Naive thymus-derived CD4-positive, alpha-beta T cell (primary cell): Measurements from ENCODE around the gene USP36. TPM values are rescaled to one million over a fixed set of nuclear protein-coding genes. Genes with fewer than 3 reads are reported as not detected.
"Not testable (repeated sequence)": the region's sequence is repeated elsewhere in the genome, so short reads cannot be mapped to it uniquely, and the experiment has no call there.

Experiments
- ATAC-seq: fragments of 150-1000 bp; cut with Tn5 transposase; 2 replicates; pipeline ENCODE4 v1.10.0; 2021; ENCODE audit warnings: mild to moderate bottlenecking, moderate library complexity
- CTCF ChIA-PET: fragments of 350-600 bp; sonication (Branson Sonifier 250); formaldehyde crosslinking; loops from one replicate; lab custom pipeline; 2021; ENCODE audit warnings: antibody characterized with exemption; lab: Charles Lee
- POLR2A ChIA-PET: fragments of 350-600 bp; sonication (Branson Sonifier 250); formaldehyde crosslinking; loops from one replicate; lab custom pipeline; 2021; ENCODE audit warnings: antibody characterized with exemption, inconsistent platforms; lab: Charles Lee
- DNase-seq, 9 donors: peaks; one replicate each; pipeline versions ENCODE4 v3.0.0 to v3.0.0-alpha.2; 2020 to 2022; ENCODE audit warnings: mixed read lengths in 1 of 9
- H3K27ac ChIP-seq: one replicate; pipeline ENCODE4 v1.7.0; 2013; ENCODE audit warnings: mild to moderate bottlenecking, low read depth, low read length, moderate library complexity
- H3K27me3 ChIP-seq, 2 donors: one replicate each; pipeline ENCODE4 v1.7.0; 2013; ENCODE audit warnings: low read length in 2 of 2, mild to moderate bottlenecking in 2 of 2, moderate library complexity in 2 of 2; ENCODE audit not compliant: control insufficient read depth in 2 of 2, insufficient read depth in 2 of 2
- H3K36me3 ChIP-seq, 3 experiments: 1 replicate in 2 of 3; 2 replicates in 1 of 3; pipeline ENCODE4 v1.7.0; 2013; ENCODE audit warnings: low read length in 3 of 3, mild to moderate bottlenecking in 3 of 3, moderate library complexity in 1 of 3; ENCODE audit not compliant: insufficient read depth in 3 of 3, control insufficient read depth in 2 of 3
- H3K4me1 ChIP-seq, 2 donors: one replicate each; pipeline ENCODE4 v1.7.0; 2013; ENCODE audit warnings: low read length in 2 of 2, mild to moderate bottlenecking in 2 of 2, moderate library complexity in 1 of 2; ENCODE audit not compliant: control insufficient read depth in 2 of 2, insufficient read depth in 2 of 2
- H3K4me3 ChIP-seq: 2 replicates; pipeline ENCODE4 v1.7.0; 2013; ENCODE audit warnings: mild to moderate bottlenecking, low read length
- H3K9me3 ChIP-seq, 3 experiments: 1 replicate in 2 of 3; 2 replicates in 1 of 3; pipeline ENCODE4 v1.7.0; 2013; ENCODE audit warnings: low read length in 3 of 3; ENCODE audit not compliant: control insufficient read depth in 2 of 3
- H3K27ac Mint-ChIP-seq, 9 donors: one replicate each; pipeline ENCODE4 v1.8.0; 2020 to 2022; ENCODE audit warnings: mixed read lengths in 9 of 9, mild to moderate bottlenecking in 8 of 9, moderate library complexity in 5 of 9, inconsistent platforms in 2 of 9
- H3K27me3 Mint-ChIP-seq, 5 donors: one replicate each; pipeline ENCODE4 v1.8.0; 2021 to 2022; ENCODE audit warnings: mixed read lengths in 5 of 5, mild to moderate bottlenecking in 1 of 5
- H3K36me3 Mint-ChIP-seq, 5 donors: one replicate each; pipeline ENCODE4 v1.8.0; 2020 to 2022; ENCODE audit warnings: mixed read lengths in 5 of 5, mild to moderate bottlenecking in 3 of 5, inconsistent platforms in 1 of 5
- H3K4me1 Mint-ChIP-seq, 7 donors: one replicate each; pipeline ENCODE4 v1.8.0; 2020 to 2022; ENCODE audit warnings: mixed read lengths in 7 of 7, mild to moderate bottlenecking in 3 of 7, inconsistent platforms in 1 of 7
- H3K4me3 Mint-ChIP-seq, 10 donors: one replicate each; pipeline ENCODE4 v1.8.0; 2020 to 2022; ENCODE audit warnings: mild to moderate bottlenecking in 10 of 10, mixed read lengths in 10 of 10, moderate library complexity in 6 of 10, inconsistent platforms in 2 of 10
- H3K9me3 Mint-ChIP-seq, 11 donors: one replicate each; pipeline ENCODE4 v1.8.0; 2020 to 2022; ENCODE audit warnings: mixed read lengths in 11 of 11, mild to moderate bottlenecking in 4 of 11, inconsistent platforms in 1 of 11, moderate library complexity in 1 of 11
- intact Hi-C, 2 donors: fragments of 100-400 bp; cut with micrococcal nuclease; formaldehyde crosslinking; loops; one replicate each; pipeline ENCODE4 v1.15.1; 2023
- polyA plus RNA-seq, 2 donors: library from polyadenylated mRNA; unstranded; fragments of 300-500 nt; fragmentation: Illumina TruSeq; gene quantifications; one replicate each; pipeline ENCODE4 v1.2.3, GENCODE V29; 2021
- total RNA-seq, 6 experiments: library from RNA in 5 of 6; stranded (reverse) in 5 of 6; gene quantifications; 1 replicate in 5 of 6; 2 replicates in 1 of 6; pipeline ENCODE4 v1.2.3 and lab custom pipeline; 2021 to 2026

The USP36 gene
- total and polyA plus RNA-seq, 7 experiments from 2014 or later, result 37.4 to 414 (median 148) TPM

- Mint-ChIP-seq H3K27ac (no peak overlapping the region), H3K36me3 (peaks cover 0 to 7% (median 0%) of the 10 kb centered on the region in 5 donors), H3K27me3 (peaks cover 0 to 14% (median 0%) of the 10 kb centered on the region in 5 donors), H3K4me1 (peaks cover 0 to 15% (median 8%) of the 10 kb centered on the region in 7 donors), H3K4me3 (no peak overlapping the region), H3K9me3 (no peaks in the 10 kb centered on the region)
- no peaks in the 10 kb centered on the region for H3K27me3 ChIP-seq
- ATAC-seq (no peak), DNase-seq (no peak)
- CTCF ChIA-PET, result interaction anchor here (1.1 kb wide), 1 partner anchor 8 kb away, joined by 3 read pairs; no protein-coding TSS in a partner anchor
- no peak overlapping the region for H3K27ac ChIP-seq
- H3K4me1 ChIP-seq, result peaks cover 0 to 1% of the 10 kb centered on the region in 2 donors
- H3K4me3 ChIP-seq, result no peak overlapping the region
- POLR2A ChIA-PET, result no interaction called here
- intact Hi-C loops, result no loop called here
- no peaks in the 10 kb centered on the region for H3K9me3 ChIP-seq
- no peaks in the 10 kb centered on the region for H3K36me3 ChIP-seq
These were observed 33.1 kb upstream of the USP36 start for GRCh38 chr17:78873519-78874340.

GRCh38 chr17:78872486-78872885 is 31.9 kb upstream of the USP36 start:
- Histone ChIP-seq H3K27ac (no peak overlapping the region), H3K4me3 (no peak overlapping the region), H3K27me3 (no peaks in the 10 kb centered on the region), H3K9me3 (no peaks in the 10 kb centered on the region), H3K4me1 (no peaks in the 10 kb centered on the region), H3K36me3 (no peaks in the 10 kb centered on the region)
- ATAC-seq (peak; percentile 56), DNase-seq (no peak)
- POLR2A ChIA-PET, result no interaction called here
- intact Hi-C loops, result no loop called here
- peaks cover 0 to 16% (median 0%) of the 10 kb centered on the region in 5 donors for H3K27me3 Mint-ChIP-seq
- H3K9me3 Mint-ChIP-seq, result no peaks in the 10 kb centered on the region
- H3K4me3 Mint-ChIP-seq, result no peak overlapping the region
- peak overlapping the region in 2 of 9 donors; percentile 14 to 70 for H3K27ac Mint-ChIP-seq
- peaks cover 0 to 7% (median 0%) of the 10 kb centered on the region in 5 donors for H3K36me3 Mint-ChIP-seq
- H3K4me1 Mint-ChIP-seq, result peaks cover 0 to 9% (median 0%) of the 10 kb centered on the region in 7 donors
- CTCF ChIA-PET, result no interaction called here

GRCh38 chr17:78870621-78871020 is 30.0 kb upstream of the USP36 start:
- ATAC-seq (no peak), DNase-seq (no peak)
- H3K27ac Mint-ChIP-seq, result peak overlapping the region in 1 of 9 donors; percentile 62
- Histone ChIP-seq H3K9me3 (no peaks in the 10 kb centered on the region), H3K4me1 (no peaks in the 10 kb centered on the region), H3K27ac (no peak overlapping the region), H3K4me3 (no peak overlapping the region), H3K27me3 (no peaks in the 10 kb centered on the region), H3K36me3 (no peaks in the 10 kb centered on the region)
- H3K27me3 Mint-ChIP-seq, result peaks cover 0 to 4% (median 0%) of the 10 kb centered on the region in 5 donors
- H3K4me3 Mint-ChIP-seq, result no peak overlapping the region
- CTCF ChIA-PET, result no interaction called here
- POLR2A ChIA-PET, result no interaction called here
- intact Hi-C loops, result no loop called here
- peaks cover 0 to 7% (median 0%) of the 10 kb centered on the region in 5 donors for H3K36me3 Mint-ChIP-seq
- H3K4me1 Mint-ChIP-seq, result peaks cover 0 to 5% (median 3%) of the 10 kb centered on the region in 7 donors
- H3K9me3 Mint-ChIP-seq, result no peaks in the 10 kb centered on the region

- H3K27ac ChIP-seq, result no peak overlapping the region
- no peak overlapping the region for H3K27ac Mint-ChIP-seq
- ATAC-seq (no peak), DNase-seq (no peak)
- no peak overlapping the region for H3K4me3 Mint-ChIP-seq
- peaks cover 0 to 4% (median 0%) of the 10 kb centered on the region in 5 donors for H3K27me3 Mint-ChIP-seq
- H3K4me3 ChIP-seq, result no peak overlapping the region
- H3K27me3 ChIP-seq, result no peaks in the 10 kb centered on the region
- no peaks in the 10 kb centered on the region for H3K4me1 ChIP-seq
- peaks cover 0 to 7% (median 0%) of the 10 kb centered on the region in 5 donors for H3K36me3 Mint-ChIP-seq
- H3K9me3 Mint-ChIP-seq, result no peaks in the 10 kb centered on the region
- no peaks in the 10 kb centered on the region for H3K36me3 ChIP-seq
- no peaks in the 10 kb centered on the region for H3K9me3 ChIP-seq
- H3K4me1 Mint-ChIP-seq, result peaks cover 0 to 6% (median 4%) of the 10 kb centered on the region in 7 donors
- POLR2A ChIA-PET, result no interaction called here
- CTCF ChIA-PET, result interaction anchor here (0.6 kb wide), 1 partner anchor 122 kb away, joined by 3 read pairs; no protein-coding TSS in a partner anchor
- intact Hi-C loops, result loop anchor here in 1 of 2 donors (5.0 kb wide), 1 partner anchor 54 kb away; no protein-coding TSS in a partner anchor
These were observed 27.8 kb upstream of the USP36 start for GRCh38 chr17:78868391-78868790.

GRCh38 chr17:78867046-78867445 is 26.4 kb upstream of the USP36 start:
- H3K27me3 ChIP-seq, H3K27ac Mint-ChIP-seq, ATAC-seq, H3K27ac ChIP-seq, H3K4me1 Mint-ChIP-seq, H3K36me3 ChIP-seq, H3K4me3 ChIP-seq, H3K27me3 Mint-ChIP-seq, POLR2A ChIA-PET, H3K36me3 Mint-ChIP-seq, H3K9me3 ChIP-seq, DNase-seq, H3K4me3 Mint-ChIP-seq, H3K9me3 Mint-ChIP-seq, H3K4me1 ChIP-seq: not testable (repeated sequence)
- CTCF ChIA-PET, result interaction anchor here (1.0 to 3.1 kb wide), 3 partner anchors 25 to 104 kb away, joined by 3 to 25 read pairs (median 5); no protein-coding TSS in a partner anchor
- intact Hi-C loops, result loop anchor here in 1 of 2 donors (5.0 kb wide), 1 partner anchor 55 kb away; no protein-coding TSS in a partner anchor

- H3K27me3 Mint-ChIP-seq, result peaks cover 0 to 4% (median 0%) of the 10 kb centered on the region in 5 donors
- H3K9me3 ChIP-seq, result no peaks in the 10 kb centered on the region
- ChIA-PET POLR2A (interaction anchor here (0.7 to 1.2 kb wide), 2 partner anchors 105 to 635 kb away, joined by 3 to 5 read pairs; no protein-coding TSS in a partner anchor), CTCF (interaction anchor here (0.7 to 3.1 kb wide), 16 partner anchors 8 to 208 kb away, joined by 3 to 25 read pairs (median 4); no protein-coding TSS in a partner anchor)
- no peaks in the 10 kb centered on the region for H3K36me3 ChIP-seq
- no peak overlapping the region for H3K4me3 ChIP-seq
- peaks cover 0 to 7% (median 0%) of the 10 kb centered on the region in 5 donors for H3K36me3 Mint-ChIP-seq
- H3K4me1 ChIP-seq, result no peaks in the 10 kb centered on the region
- peaks cover 0 to 6% (median 4%) of the 10 kb centered on the region in 7 donors for H3K4me1 Mint-ChIP-seq
- ATAC-seq (peak; percentile 63), DNase-seq (peak in 8 of 9 donors; percentile 31 to 73 (median 50))
- H3K27me3 ChIP-seq, result no peaks in the 10 kb centered on the region
- no peak overlapping the region for H3K27ac ChIP-seq
- H3K27ac Mint-ChIP-seq, result no peak overlapping the region
- intact Hi-C loops, result loop anchor here (1.0 to 5.0 kb wide), 3 partner anchors 56 to 105 kb away; partner anchors contain the start of gene TIMP2 (in 1 of the 2)
- no peak overlapping the region for H3K4me3 Mint-ChIP-seq
- H3K9me3 Mint-ChIP-seq, result no peaks in the 10 kb centered on the region
These were observed 25.2 kb upstream of the USP36 start for GRCh38 chr17:78865682-78866390.
